Measurements from ENCODE around the gene AGBL4.

The AGBL4 gene

DNA sequence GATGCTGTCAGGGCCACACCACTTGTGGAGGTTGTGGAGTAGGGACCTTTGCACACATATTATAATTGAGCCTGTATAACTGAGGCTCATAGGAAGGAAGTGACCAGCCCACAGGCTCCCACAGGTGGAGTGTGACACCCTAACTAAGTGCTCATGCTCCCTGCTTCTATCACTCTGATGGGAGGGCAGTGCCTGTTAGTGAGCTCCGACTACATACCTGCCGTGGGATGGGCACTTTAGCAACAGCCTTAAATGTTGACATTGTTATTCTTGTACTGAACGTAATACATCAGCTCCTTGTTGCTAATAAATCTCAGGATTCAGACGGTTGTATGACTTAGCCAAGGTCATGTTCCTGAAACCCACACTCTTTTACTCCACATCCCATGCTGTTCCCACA lies 1305.0 kb downstream of the AGBL4 start:
- no peak for DNase-seq (ENCODE audit: low read depth)

DNA sequence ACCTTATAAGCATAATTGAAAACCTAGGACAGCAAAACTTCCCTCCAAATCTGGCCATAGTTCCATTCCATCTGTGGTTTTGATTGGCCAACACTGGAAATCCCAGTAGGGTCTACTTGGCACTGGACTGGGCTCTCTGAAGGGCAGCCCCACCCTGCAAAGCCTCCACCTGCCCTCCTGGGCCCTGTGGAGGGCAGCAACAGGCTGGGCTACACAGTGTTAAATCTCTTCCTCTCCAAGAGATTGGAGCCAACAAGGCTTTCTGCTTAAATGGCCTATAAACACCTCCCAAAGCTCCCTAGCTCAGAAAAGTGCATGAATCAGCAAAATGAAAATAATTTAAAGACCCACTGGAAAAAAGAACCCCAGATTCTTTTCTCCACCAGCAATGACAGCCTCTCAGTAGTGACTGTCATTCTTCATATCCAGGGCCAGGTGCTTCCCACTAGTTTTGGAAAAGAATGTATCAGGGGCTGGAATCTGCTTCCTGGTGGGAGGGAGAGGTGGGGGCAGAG lies 1305.6 kb downstream of the AGBL4 start:
- DNase-seq (ENCODE audit: low read depth): no peak

DNA sequence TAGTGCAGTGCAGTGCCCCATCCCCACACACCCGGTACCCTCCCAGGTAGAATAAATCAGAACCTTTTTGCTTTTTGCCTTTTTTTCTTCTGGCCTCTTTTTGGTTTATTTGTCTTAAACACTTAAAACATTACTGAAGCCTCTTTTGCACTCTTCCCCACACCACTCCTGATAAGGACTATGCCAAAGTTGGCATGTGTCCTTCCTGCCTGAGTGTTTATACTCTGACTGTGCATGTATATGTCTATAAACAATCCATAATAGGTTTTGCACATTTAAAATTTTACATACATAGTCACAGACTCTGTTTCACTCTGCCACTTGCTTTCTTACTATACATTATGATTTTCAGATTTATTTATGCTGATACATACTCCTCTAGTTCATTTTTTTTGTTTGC lies 1306.7 kb downstream of the AGBL4 start:
- DNase-seq (ENCODE audit: low read depth): no peak

DNA sequence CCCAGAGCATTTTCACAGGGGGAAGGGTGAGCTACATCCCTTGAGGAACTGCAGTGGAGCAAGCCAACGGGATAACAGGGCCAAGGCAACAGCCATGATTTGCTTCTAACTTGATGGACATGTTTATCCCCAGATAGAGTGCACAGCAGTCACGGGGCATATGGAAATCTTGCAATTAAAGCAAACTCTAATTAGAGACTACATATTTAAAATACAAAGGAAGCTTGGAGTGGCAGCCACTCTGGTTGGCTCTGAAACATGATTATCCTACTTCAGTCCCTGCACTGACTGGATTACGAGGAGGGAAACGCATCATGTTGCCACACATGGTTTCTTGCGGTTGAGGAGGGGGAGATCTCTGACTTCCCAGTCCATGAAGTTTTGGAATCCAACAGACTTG lies 1307.8 kb downstream of the AGBL4 start:
- DNase-seq (ENCODE audit: low read depth): no peak

DNA sequence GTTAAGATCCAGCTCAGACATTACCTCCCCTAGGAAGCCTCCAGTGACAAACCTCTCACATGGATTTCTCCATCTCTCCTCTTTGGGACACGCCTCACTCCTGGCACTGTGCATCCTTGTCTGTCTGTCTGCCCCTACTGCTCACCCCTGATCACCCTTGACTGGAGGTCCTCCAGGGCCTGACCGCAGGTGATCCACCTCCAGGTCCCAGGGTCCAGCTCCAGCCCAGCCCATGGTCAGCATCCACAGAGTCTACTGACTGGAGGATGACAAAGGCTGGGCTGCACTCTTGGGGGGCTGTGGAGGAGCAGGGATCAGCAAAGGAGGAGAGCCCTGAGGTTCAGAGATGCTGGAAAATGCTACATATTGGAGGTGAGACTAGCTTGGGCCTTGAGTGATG lies 1312.8 kb downstream of the AGBL4 start:
- no peak for DNase-seq (ENCODE audit: low read depth)

DNA sequence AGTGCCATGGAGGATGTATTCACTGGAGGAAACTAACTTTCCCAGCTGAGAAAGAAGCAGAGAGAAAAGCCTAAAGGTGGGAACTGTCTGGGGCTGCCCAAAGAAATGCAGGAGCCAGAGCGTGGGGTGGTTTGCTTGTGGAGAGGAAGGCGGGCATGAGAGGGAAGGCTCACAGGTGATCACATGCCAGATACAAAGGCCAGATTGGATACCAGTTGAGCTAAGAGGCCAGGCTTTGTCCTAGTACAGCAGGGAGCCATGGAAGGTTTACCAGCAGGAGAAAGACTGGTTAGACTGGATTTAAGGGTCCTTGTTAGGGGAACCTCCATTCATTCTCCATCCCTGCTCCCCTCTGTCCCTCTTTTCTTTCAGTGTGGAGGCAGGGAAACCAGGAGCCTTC lies 1313.4 kb downstream of the AGBL4 start:
- no peak for DNase-seq (ENCODE audit: low read depth)

DNA sequence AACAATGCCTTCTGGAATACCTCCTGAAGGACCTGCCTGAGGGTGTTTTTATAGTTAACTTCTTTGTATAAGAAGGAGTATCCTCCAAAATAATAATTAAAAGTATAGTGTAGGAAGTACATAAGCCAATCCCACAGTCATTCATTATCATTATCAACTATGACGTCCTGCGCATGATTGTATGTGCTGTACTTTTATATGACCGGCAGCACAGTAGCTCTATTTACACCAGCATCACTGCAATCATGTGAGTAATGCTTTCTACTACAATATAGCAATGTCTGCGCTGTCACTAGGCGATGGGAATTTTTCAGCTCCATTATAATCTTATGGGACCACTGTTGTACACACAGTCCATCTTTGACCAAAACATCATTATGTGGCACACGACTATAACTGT lies 1319.0 kb downstream of the AGBL4 start:
- no peak for DNase-seq (ENCODE audit: low read depth)

DNA sequence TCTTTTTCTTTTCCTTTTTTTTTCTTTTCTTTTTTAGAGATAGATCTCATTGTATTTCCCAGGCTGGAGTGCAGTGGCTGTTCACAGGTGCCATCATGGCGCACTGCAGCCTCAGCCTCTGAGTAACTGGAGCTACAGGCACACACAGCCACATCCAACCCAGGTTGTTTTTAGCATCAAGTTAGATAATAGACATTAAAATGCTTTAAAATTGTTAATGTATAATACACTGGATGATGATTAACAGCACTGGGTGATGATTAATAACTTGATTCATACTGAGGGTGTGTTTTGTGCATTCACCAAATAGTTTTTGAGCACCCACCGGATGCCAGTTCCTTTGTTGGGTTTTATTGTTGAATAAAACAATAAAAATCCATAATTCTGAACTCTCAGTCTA lies 1322.3 kb downstream of the AGBL4 start:
- DNase-seq (ENCODE audit: low read depth): no peak

DNA sequence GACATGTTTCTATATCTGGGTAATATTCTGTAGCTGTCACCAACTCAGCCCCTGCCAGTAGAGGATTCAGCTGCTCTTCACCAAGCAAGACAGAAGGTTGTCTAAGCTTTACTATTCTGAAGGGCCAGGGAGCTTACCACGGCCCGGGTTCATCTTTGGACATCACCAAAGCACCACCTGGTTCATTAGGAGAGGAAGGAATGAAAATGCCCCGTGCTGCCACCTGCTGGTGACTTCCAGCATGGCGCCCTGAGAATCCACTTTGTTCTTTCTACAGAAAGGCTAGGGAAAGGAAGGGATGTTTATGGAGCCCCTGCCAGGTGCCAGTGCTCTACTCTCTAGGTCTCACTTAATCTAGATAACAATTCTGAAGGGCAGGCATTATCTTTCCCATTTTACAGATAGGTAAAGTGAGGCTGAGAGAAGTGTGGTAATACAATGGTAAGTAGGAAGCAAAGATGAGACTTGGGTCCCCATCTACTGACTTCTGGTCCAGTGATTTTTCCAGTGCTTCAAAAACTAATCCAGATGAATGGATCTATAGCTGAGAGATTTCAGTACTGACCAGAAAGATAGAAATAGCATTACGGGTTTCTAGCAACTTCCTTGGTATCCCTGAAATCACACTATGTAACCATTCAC lies 1326.6 kb downstream of the AGBL4 start:
- DNase-seq (ENCODE audit: low read depth): peak; percentile 16

DNA sequence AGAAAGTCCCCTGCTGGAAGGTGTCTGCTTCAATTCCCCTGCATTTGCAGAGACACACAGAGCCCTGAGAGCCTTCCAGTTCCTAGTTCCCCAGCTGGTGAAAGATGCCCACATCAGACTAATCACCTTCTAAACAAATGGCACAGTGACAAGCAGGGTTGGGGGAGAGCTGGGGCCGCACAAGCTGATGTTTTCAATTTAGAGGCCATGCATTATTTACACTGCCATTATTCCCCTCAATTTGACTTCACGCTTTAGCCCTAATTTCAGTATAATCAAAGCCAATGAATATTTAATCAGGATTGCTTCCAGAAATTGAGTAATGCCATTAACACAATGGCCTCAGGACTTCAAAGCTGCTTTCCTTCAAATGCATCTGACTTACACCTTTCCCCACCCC lies 1328.6 kb downstream of the AGBL4 start:
- DNase-seq (ENCODE audit: low read depth): no peak

DNA sequence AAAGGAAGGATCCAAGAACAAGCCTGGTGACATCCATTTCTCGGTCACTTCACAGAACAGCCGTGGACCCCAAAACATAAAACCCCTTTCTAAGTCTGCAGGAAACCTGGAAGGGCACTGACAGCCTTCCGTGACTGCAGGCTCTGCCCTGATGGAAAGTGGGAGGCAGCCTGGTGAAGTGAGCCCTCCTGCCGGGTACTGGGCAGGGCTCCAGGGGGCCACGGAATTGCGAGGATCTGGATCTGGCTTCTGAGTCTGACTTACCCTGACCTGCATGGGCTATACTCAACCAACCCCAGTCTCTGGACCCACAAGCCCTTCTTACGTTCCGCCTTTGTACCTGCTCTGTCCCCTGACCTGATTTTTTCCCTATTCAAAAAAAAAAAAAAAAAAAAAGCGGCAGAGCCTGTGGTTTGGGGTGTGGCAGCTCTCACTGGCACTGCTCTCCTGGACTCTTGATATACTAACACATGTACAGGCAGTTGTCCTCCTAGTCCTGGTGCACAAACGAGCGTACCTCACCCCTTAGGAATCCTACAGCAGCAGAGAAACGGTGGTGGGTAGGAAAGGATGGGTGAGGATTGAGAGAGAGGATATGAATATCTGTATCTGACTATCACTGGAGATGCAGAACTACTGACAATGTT lies 1330.0 kb downstream of the AGBL4 start:
- DNase-seq (ENCODE audit: low read depth): no peak

DNA sequence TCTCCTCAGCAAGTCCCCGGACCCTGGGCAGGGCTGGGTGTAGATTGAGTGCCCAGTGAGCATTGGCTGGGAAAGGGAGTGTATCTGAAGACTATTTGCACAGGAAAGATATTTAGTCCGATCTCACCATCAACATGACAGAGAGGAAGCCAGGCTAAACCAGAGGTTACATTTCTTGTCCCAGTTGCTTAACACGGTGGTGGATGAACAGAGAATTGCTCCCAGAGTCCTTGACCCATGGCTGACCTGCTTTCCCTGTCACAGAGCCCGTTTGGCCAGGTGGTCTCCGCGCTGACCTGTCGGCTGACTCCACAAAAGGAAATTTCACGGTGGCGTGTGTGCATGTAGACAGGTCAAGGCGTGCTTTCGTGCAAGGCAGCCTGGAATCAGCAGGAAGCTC lies 1330.6 kb downstream of the AGBL4 start:
- DNase-seq (ENCODE audit: low read depth): no peak

DNA sequence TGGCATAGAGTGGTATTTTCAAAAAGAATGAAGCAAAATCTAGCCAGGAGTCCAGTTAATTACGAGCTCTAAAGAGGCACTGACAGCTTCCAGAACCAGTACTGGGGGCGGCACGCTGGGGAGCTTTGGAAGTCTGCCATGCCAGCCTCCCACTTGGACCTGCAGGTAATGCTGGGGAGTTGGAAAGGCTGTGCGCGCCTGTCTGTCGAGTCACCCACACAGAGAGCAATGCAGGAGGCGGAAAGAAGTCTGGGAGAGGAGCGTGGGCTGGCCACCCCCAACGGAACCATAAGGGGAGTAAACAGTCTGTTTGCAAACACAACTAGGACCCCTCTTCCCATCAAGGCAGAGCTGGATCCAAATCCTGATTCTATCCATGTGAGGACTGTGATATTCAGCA lies 1331.5 kb downstream of the AGBL4 start:
- no peak for DNase-seq (ENCODE audit: low read depth)

DNA sequence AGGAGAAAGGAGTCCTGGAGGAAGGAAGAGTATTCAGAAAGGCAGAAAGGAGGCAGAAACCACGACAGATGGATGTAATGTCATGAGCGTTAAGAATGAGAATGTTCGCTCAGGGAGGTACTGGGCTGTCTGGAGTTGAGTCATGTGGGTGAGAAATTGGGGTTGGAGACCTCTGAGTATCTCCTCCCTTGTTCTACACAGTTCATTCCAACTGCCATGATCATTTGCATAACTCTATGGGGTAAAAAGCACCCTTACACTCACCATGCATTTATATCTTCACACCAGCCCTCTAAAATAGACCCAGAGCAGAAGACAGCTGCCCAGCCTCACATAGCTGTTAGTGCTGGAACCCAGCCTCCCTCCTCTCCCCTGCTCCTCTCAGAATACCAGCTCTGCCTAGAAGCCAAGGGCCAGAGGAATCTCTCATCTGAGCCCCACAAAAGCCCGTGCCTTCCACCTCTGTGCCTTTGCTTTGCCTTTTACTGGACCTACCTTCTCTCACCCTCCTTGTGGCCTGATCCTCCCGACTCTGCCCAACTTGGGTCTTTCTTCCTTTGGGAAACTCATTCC lies 1332.2 kb downstream of the AGBL4 start:
- no peak for DNase-seq (ENCODE audit: low read depth)

DNA sequence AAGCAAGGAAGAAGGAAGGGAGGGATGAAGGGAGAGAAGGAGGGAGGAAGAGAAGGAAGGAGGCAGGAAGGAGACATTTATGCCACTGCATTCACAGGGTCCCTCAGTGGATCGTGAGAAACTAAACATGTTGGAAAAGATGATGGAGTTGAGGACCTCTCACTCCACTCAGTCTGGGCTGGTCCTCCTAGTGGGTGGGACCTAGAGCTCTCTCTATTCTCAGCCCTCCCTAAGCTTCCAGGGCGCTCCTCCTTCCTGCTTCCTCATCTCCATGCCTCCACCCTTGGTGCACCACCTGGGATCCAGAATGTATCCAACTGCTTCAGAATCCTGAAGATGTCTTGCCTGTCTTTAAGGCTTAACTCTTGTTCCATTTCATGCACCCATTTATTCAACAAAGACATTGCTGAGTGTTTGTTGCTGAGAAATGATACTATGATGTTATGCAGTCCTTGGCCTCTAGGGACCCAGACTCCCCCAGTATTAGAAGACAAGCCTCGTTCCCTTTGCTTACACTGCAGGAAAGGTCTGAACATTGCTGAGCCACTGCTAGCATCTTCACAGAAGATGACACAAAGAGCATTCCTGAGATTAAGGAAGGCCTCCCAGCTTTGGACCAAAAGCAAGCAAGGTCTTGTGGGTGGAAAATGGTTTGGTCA lies 1335.5 kb downstream of the AGBL4 start:
- DNase-seq (ENCODE audit: low read depth): no peak

DNA sequence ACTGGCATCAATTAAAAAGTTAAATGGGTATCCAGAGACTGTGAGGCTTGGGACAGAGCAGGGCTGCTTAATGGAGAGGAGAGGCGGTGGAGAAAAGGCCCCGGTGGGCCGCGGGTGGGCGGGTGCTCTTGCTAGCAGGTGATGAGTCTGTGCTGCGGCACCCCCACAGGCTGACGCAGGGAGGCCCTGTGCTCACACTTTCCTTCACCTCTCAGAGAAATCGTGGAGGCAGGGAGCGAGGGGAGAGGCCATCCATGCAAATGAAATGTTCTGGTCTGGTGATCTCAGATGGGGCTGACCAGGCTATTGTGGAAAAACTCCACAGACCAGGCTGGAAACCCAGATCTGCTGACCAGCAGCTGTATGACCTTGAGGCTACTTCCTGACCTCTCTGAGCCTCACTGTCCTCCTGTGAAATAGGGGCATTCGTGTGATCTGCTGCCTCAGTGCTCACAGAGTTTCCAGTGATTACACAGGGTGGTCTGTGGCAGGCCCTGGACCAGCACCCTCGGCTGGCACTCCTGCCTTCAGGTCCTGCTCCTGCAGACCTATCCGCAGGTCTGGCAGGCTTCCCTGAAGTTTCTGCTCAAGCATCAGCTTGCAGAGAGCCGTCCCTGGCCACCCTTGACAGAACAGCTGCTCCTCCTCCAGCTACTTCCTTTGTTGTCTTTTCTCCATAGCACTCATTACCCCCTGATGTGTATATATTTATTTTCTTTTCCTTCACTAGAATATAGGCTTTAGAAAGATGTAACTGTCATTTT lies 1336.3 kb downstream of the AGBL4 start:
- DNase-seq (ENCODE audit: low read depth): no peak

DNA sequence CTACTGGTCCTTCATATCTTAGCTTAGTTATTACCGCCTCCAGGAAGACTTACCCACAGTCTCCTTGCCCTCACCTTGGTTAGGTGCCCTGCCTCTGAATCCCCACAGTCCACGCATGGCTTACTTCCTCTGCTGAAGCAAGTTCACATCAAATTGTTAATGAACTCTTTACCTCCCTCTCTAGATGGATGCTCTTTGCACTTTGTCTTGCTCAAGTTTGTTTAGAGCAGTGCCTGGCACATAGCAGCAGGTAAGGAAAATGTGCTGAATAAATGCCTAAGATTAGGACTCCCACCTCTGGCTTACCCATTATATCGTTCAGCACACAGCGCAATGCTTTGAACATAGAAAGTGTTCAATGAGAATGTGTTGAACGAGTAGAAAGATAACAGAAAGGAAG lies 1337.6 kb downstream of the AGBL4 start:
- DNase-seq (ENCODE audit: low read depth): no peak

DNA sequence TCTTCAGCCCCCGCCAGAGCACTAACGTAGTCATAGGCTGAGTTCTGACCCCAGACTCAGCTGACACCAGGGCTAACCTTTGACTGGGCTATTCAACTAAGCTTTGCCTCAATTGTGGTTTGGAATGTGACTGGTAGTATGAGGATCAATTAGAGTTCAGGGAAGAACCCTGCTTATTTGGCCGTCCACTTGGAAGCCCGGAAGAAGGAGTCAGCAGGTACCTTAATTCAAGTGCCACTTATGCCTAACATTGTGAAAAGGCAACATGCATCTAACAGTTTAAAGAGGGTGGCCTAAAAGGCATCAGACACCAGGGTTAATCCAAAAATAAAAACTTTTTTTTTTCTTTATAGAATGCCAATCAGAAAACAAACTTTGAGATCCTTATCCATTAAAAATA lies 1339.4 kb downstream of the AGBL4 start:
- no peak for DNase-seq (ENCODE audit: low read depth)

DNA sequence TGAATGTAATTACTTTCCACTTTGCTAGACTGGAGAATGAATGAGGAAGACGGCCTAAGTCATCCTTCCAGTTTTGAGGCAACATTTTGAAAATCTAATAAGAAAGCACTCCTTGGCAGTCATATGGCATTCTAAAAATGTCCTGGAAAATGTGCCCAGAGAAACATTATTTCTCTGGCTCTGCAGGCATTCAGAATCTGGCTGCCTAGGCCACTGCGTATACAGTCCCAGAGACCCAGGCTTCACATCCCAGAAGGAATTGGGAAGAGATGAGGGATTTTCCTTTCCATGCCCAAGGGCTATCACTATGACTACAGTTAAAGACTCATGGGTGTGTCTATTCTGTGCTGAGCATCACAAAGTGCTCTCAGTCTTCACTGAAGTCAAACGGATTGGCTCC lies 1339.9 kb downstream of the AGBL4 start:
- no peak for DNase-seq (ENCODE audit: low read depth)

DNA sequence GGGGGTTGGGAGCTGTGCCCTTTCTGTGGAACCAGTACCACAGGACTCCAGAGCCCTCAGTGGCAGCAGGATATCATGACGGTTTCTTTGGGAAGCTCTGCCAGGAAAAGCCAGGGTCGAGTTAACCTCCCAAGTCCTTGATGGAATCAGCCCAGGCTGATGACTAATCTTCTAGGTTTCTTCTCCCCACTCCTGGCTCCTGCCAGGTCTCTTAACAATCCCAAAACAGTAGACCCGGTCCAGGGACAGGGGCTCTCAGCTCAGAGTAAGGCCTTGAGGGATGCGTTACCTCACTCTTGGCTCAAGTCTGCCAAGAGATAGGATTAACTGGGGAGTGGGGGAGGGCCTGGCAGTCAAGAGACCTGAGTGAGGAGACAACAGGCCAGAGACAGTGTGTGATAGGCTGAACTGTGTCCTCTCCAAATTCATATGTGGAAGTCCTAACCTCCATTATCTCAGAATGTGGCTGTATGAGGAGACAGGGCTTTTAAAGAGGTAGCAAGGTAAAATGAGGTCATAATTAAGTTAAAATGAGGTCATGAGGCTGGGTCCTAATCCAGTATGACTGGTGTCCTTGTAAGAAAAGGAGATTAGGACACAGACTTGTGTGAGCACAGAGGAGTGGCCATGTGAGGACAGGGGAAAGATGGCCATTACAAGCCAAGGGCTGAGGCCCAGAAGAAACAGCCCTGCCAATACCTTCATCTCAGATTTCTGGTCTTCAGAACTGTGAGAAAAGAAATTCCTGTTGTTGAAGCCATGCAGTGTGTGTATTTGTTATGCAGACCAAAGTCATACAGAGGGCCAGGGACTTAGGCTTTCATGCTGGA lies 1342.1 kb downstream of the AGBL4 start:
- DNase-seq (ENCODE audit: low read depth): no peak

DNA sequence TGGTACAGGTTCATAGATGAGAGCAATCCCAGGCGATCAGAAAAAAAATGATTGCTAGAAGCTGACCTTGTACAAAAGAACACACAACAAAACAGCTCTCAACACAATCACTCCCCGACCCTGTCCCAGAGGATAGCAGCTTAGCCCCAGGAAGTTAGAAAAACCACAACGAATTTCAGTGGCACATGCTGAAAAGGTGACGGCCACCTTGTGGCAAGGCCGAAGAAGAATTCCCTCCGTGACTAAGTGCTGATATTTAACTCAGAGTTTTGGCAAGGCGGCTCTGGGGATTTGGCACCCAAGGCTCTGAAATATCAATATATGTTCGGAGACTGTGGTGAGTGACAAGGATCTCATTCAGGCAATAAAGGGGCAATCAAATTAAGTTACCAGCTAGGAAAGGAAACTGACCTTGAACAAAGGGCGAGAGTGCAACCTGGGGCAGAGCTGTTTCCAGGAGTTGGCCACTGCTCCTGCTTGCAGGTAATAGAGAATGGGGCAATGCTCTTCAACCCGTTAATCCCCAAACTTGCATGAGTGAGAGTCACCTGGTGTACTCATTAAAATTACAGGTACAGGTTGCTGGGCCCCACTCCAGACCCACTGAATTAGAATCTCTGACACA lies 1343.2 kb downstream of the AGBL4 start:
- no peak for DNase-seq (ENCODE audit: low read depth)
